NCI-H345 (cell line): ENCODE data around the gene ARMC9.
"Not testable (repeated sequence)": the region's sequence is repeated elsewhere in the genome, so short reads cannot be mapped to it uniquely, and the experiment has no call there.

Source experiments
- DNase-seq: peaks from one replicate; lab custom pipeline; 2025; lab: John Stamatoyannopoulos, UW

Gene ARMC9

DNA sequence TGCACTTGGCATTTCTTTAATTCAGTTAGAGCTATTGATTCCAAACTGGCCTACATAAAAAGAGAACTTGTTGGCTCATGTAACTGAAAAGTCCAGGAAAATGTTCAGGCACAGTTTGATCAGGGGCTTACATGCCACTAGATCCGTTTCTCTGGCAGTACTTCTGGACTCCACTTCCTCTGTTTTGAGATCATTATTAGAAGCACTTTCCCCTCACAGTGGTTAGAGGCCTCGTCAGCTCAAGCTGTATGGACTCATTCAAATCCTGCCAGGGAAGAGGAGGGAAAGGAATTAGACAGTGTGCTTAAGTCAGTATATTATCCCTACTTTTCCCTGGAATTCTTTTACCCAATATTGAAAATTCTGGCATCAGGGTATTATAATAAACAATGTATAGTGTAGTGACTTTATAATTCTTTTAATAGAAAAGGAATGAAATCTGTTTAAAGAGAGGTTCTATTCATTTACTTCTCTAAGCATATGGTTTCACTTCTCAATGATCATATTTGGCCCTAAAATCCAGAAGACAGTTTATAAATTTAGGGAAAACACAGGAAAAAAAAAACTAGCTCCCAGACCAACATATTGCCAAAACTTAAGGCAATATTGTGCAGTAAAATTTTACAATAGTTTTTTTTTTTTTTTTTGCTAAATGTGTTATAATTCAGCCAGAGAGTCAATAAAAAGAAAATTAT is 92.0 kb downstream of the ARMC9 start:
- no peak for DNase-seq

DNA sequence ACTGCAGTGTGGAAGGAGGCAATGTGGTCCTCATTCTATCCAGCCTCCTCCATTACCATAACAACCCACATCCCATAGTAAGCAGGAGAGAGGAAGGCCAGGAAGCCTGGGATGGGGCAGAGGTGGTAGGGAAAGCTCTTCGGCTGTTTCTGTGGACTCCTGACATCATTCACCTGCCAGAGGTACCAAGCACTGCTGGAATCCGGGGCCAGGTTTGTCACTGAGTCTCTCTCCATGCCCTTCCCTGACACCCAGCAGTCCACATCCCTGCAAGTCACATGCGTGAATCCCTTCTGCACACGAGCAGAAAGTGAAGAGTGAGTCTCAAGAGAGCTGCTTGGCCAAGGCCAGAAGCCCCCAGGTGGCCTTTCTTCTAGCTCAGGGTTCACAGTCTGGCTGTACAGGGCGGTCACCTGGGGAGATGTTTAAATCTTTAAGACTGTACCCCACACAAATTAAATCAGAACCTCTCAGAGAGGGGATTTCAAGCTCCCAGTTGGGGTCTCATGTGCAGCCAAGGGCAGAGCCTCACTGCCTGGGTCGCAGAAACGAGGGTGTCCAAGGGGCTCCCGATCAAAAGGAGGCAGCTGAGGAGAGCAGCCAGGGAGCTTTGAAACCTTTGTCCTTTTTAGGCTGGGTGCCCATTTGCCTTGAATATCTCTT is 94.2 kb downstream of the ARMC9 start:
- DNase-seq: no peak

DNA sequence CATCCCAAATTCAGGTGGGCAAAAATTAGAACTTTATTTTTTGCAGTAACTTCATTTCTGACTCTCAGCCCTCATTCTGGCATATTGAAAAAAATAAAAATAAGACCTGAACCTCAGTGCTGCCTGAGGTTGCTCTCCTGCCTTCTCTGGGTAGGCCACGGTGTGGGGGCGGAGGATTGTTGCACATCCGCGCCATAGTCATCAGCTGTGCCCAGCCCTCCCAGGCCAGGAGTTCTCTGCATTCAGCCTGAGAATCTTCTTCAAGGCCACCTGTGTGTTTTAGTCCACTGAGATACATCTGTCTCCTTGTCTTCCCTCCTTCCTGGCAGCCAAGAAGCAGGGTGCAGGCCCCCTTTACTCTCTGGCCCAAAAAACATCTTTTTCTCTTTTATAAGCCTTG is 94.7 kb downstream of the ARMC9 start:
- DNase-seq: no peak

DNA sequence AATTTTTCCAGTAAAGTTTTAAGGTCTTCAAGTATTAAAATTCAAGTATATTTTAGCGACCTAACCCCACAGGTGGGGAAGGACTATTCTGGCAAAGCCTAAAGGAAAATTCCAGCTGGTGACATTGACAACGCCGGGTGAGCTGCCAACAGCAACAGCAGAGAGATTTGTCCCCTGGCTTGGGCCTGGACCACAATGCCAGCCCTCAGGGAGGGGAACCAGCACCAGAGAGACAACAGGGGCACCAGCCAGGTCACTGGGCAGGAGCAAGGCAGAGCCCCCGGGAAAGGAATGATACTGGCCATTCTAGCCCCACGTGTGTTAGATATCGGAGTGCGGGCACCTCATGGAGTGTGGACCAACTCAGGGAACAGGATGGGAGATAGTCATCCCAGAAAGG is 95.7 kb downstream of the ARMC9 start:
- no peak for DNase-seq

DNA sequence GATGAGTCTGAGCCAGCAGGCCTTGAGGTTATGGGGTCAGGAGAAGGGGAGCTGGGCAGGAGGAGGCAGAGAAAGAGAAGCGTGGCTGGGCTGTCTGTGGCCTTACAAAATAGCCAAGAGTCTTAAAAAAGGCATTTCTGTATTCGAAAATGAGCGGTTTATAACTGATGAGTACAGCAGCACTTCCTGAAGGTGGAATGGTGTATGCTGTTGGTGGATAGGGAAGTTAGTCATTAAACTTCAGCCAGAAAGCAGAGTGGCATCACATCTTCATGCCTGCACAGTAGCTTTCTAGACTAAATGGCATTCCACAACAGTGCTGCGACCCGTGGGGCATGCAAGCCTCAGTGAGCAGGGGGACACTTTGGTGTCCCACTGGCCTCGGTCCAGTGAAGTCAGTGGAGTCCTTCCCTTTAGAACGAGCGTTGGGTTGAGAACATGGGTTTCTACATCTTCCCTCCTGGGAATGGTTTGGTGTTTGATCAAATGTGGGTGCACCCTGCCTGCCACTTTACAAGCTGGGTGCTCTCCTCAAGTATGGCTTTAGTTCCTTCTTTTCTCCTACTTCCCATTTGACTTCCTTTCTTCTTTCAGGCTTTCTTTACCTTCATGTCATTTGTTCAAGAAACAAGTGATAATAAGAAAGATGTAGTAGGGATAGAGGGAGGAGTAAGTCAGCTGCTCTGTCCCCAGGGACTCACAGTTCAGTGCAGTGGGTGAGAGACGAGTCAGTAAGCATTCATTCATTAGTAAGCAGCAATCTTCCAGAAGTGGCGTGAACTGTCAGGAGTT is 96.3 kb downstream of the ARMC9 start:
- DNase-seq: no peak

DNA sequence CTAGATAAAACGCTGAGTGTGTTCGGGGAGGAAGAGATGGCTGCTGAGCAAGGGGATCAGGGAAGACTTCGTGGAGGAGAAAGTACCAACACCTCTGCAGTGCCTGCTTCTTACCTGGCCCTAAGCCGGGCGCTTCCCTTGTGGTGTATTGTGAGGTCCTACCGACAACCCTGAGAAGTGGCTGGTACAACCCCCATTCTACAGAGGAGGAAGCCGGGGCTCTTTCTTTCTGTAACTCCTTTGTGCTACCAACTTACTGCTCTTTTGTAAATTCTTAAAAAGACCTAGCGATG is 96.9 kb downstream of the ARMC9 start:
- no peak for DNase-seq

DNA sequence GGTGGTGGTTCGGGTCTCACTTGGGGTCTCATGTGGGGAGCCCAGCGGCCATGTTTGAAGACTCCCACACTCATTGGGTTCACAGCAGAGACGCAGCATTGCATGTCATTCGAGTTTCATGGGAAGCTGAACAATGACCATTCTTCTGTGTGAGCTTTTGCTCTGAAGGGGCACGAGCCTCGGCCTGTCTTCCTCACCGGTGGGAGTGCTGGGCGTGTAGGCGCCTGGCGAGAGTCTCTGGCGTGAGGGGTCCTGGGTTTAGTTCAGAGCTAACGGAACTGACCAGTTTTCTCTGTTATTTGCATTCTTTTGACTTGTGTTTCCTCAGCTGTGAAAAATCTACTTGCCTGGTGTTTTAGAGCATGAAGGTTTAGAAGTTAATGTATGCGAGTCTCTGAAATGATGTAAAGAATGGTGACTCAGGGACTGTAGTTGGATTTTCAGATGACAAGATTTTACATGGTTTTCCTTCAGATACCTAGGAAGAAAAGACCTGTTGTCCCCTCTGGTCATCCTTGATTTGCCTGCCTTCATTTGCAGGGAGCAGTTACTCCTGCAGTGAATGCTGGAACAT is 98.1 kb downstream of the ARMC9 start:
- DNase-seq: no peak

DNA sequence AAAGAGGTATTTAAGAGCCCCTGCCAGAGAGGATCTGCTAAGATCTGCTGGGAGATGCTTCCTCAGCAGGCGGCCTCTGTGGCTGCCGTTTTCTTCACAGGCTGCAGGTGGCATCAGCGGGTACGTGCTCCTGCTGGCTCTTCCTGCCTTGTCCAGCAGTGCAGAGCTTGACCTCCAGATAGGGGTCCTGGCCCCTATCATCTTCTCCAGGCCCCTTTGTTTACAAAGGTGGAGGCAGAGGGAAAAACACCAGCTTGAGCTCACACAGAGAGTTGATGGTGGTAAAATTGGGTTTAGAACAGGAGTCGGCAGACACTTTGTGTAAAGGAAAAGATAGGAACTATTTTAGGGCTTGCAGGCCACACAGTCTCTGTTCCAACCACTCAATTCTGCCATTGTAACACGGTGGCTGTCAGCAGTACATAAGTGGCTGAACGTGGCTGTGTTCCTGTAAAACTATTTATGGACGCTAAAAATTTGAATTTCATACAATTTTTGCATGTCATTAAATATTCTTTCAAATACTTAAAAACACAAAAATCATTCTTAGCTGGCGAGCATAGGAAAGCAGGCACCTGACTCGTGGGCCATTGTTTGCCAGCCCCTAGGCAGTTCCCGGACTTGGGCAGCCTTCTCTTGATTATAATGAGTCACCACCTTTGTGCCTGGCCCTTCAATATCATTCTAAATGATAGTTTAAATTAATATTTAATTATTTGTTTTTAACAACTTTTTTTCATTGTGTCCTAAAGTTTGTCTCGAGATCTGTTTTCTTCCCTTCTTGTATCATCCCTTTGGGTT is 98.9 kb downstream of the ARMC9 start:
- no peak for DNase-seq

DNA sequence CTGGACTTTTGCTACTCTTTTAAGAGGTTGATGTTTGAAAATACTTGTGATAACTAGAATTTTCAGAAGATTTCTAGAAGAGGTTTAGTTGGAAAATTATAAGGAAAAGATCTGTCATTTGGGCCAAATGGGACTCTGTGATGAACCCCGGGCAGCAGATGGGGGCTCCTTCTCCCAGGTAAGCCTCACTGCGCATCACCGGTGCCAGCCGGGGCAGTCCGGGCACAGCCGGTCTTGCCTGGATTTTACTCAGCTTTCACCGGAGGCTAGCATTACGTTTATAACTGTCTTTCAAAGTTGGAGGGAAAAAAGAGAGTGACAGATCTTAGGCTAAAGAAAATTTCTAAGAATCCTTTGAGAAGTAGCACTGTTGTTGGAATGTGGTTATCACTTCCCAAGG is 99.7 kb downstream of the ARMC9 start:
- no peak for DNase-seq

DNA sequence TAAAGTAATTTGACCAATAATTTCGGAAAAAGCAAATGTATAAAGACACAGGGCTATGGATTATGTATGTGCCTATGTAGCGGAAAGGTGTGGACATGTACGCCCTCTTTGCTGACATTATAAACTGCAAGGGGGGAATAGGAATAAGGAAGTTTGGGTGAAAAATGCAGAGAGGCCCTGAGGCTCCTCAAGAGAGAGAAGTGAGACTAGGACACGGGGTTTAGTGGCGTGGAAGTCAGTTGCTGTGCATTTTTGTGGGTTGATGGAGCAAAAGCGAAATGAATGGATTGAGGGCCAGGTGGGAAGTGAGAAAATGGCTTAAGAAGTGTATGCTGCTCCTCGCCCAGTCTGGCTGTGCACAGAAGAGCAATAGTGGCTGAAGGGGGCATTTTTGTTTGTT is 100.8 kb downstream of the ARMC9 start:
- no peak for DNase-seq

DNA sequence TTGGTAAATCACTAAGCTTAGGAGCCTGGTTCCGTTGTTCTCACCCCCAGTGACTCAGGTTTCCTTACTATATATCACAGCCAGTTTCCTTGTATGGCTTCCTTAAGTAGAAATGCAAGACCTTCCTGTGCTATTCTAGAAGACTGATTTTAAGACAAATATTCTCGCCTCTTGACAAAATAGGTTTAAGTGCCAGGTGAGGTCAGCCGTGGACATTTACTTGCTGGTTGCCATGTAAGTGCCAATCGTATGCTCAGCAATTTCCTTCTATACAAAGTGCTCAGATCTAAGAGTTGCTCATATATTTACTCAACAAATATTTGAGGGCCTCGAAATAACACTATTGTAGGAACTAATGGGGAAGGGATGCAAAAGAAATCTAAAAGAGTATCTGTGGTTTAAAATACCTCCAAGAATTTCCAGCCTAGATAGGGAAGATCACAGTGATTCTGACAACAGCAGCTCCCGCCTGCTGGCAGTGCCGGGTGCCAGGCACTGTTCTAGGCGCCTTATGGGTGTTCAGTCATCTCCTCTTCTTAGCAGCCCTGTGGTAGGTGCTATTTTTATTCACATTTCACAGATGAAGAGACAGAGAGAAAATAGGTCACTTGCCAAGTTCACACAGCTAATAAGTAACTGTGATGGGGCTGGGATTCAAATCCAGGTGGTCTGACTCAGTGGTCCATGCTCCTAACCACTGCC is 101.7 kb downstream of the ARMC9 start:
- DNase-seq: no peak

DNA sequence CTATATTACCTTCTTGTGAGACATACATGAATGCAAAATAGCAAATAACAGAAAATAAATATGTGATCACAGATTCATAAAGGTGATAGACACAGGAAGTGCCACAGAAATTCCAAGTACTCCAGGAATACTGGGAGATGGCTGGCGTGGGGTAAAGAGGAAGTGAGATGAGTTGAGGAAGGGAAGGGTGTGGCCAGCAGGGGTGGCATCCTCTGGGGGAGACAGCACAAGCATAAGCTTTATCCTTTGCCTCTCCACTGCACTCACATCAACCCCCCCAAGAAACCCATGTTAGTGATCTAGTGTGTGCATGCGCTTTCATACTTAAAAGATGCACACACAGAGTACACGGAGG is 102.3 kb downstream of the ARMC9 start:
- DNase-seq: no peak

DNA sequence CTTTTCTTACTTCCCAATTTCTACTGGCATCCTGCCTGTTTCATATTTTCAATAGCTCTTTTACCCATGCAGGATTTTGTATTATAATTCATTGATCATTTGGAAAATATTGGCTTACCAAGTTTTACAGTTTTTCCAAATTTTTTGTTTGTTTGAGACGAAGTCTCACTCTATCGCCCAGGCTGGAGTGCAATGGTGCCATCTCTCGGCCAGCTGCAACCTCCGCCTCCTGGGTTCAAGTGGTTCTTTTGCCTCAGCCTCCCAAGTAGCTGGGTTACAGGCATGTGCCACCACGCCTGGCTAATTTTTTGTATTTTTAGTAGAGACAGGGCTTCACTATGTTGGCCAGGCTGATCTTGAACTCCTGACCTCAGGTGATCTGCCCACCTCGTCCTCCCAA is 105.8 kb downstream of the ARMC9 start:
- not testable (repeated sequence) for DNase-seq

DNA sequence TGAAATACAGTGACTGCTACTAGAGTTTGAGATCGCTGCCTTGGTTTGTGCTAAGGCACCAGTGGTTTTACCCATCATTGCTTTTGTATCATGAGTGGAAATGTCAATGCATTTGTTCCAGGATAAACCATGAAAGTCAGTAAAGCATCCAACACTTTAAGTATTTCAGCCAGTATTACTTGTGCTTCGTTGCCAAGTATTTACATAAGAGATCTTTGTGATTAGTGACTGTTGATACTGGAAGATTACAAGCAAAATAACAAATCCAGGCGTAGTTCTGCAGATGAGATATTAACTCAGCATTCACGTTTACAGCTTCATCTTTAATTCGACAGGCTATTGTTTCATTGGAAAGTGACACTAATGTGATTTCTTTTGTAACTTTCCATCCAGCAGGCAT is 106.8 kb downstream of the ARMC9 start:
- DNase-seq: no peak

DNA sequence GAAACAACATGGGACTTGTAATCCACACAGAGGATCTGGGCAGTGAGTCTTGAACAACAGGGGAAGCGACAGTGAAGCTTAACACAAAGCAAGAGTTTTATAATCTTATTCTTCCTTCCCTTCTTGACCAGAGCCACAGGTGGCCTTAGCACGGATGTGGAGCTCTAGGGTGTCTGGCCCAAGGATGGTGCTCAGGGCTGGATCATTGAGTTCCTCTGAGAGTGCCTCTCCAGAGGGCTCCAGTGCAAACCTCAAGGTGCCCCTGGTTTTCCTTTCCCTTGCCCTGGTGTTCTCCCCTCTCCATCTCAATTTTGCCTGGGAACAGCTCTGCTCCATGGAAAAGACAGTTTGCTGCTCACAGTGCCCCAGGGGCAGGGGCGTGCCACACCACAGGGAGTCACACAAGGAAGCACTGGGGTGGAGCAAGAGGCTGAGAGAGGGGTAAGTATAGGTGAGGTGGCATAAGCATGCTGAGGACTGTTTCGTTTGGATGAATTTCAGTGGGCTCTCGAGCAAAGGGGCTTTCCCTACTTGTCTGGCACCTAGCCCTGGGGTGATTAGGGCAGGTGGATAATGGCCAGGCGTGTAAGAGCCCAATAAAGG is 108.5 kb downstream of the ARMC9 start:
- DNase-seq: peak; percentile 7

DNA sequence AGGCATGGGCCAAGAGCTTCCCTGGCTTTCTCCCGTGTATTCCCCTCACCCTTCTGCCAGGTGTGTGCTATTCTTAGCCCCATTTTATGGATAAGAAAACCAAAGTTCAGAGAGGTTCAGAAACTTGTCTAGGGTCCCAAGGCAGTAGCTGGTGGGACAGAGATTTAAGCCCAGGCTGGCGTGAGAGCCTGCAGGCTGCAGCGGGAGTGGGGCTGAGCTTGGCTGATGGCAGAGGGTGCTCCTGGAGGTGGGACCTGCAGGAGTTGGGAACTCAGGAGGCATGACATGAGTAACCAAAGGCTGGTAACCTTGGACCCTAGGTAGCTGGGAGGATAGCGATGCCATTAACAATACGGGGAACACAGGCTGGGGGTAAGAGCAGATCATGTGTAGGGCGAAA is 109.8 kb downstream of the ARMC9 start:
- DNase-seq: no peak

DNA sequence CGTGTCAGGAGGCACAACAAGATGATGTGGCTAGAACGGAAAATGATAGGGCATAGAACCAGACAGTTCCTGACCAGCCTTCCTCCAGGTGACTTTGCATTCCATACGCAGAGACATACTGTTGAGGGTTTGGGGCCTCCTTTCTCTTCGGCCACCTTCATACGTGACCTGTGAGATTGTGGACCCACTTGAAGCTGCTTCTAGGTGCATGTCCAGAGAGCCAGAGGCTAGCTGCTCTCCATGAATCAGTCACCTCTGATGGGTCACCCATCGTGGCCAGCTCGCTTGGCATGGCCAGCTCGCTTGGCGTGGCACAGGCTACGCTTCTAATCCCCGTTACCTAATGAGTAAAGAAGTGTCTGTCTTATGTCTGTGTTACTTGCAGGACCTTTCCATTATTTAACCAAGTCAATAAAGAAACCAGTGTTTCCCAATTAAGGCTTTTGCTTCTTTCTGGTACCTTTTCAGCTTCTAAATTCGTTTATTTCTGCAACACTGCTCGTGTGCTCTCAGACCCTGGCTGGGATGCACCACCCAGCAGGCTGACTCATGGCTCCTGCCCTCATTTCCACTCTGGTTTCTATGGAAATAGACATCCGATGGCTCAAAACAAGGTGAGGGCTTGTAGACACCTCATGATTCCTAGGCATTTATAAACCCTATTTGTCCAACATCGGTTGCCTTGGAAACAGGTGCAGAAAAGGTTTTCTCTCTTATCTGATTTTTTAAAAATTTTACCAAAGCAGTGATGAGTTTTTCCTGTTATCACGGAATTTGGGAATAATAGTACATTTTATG is 110.4 kb downstream of the ARMC9 start:
- no peak for DNase-seq

DNA sequence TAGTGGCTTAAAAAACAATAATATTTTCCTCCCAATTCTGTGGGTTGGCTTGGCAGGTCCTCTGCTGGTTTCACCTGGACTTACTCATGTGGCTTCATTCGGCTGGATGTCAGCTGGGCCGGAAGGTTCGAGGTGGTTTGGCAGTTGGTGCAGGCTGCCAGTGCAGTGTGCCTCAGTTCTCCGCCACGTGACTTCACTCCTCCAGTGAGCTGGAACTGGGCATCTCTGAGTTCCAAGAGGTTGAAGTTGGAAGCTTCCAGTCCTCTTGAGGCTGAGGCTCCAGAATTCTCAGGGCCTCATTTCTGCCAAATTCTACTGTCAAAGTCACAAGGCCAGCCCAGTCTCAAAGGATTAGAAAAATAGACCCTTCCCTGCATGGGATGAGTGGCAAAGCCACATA is 113.6 kb downstream of the ARMC9 start:
- no peak for DNase-seq

DNA sequence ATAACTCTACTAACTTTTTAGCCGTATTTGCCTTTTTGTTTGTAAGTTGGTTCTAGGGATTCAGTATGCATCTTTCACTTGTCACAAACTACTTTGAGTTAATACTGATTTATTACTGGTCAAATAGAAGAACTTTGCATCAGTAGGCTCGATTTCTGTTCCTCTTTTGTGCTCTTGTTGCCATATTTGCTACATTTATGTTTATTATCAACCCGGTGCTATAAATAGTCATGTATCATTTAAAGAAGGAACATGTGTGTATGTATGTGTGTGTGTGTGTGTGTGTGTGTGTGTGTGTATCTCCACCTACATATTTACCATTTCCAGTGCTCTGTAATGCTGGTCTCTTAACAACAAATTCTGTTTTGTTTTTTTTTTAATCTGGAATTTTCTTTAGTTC is 117.5 kb downstream of the ARMC9 start:
- DNase-seq: no peak

DNA sequence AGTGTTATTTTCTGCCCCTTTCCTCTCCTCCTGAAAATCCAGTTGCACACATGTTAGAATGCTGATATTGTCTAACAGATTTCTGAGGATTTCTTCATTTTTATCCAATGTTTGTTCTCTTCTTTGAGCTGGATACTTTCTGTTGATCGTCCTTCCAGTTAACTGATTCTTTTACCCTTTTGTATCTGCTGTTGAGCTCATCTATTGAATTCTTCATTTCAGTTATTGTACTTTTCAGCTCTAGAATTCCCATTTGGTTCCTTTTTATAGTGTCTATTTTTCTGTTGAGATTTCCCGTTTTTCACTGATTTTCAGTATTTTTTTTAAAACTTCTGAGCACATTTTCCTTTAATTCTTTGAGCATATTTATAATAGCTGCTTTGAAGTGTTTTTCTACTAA is 119.1 kb downstream of the ARMC9 start:
- no peak for DNase-seq

DNA sequence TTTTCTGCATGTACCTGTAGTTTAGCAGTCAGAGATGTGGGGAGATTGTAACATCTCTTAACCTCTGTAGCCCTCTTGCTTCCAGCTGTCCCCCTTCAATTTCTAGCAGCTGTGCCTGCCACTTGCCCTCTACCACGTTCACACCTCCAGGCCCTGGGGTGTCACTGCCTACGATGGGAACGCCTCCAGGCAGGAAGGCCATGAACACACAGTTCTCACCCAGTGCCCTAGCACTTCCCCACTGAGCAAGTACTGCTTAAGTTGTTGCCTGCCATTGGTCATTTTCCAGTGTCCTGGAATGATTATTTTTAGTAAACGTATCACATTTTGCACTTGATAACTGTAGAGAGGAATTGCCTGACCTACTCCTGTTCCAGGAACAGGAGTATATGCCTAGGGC is 120.0 kb downstream of the ARMC9 start:
- no peak for DNase-seq
